HEK293 (cell line): Measurements from ENCODE around the gene FBXO28.

Experiments used
- CTCF ChIA-PET: fragments of 350-600 bp; formaldehyde crosslinking; extraction: SDS; loops from one replicate; lab custom pipeline; 2021; ENCODE audit warnings: antibody characterized with exemption; lab: Yijun Ruan, JAX
- POLR2A ChIA-PET: fragments of 300-600 bp; formaldehyde crosslinking; extraction: SDS; loops from one replicate; lab custom pipeline; 2020; ENCODE audit warnings: antibody characterized with exemption, inconsistent platforms; lab: Yijun Ruan, JAX
- H3K27ac ChIP-seq: fragments of 200-500 bp; sonication (Bioruptor generic); 2 replicates; pipeline ENCODE4 v1.5.1; 2014; ENCODE audit warnings: low read depth, low read length, control low read depth, inconsistent platforms; ENCODE audit errors: extremely low read depth
- H3K36me3 ChIP-seq, 2 experiments: fragments of 200-500 bp in 1 of 2; sonication (Bioruptor generic) in 1 of 2; 1 replicate in 1 of 2; 2 replicates in 1 of 2; pipeline ENCODE4 v1.5.1; 2014 to 2017; ENCODE audit warnings: inconsistent platforms in 2 of 2, low read length in 2 of 2; ENCODE audit not compliant: control insufficient read depth in 2 of 2, insufficient read depth in 1 of 2
- H3K4me1 ChIP-seq: fragments of 200-500 bp; sonication (Bioruptor generic); 2 replicates; pipeline ENCODE4 v1.5.1; 2014; ENCODE audit warnings: mild to moderate bottlenecking, low read length, inconsistent platforms; ENCODE audit not compliant: control insufficient read depth, insufficient read depth
- H3K4me3 ChIP-seq: 2 replicates; pipeline ENCODE4 v1.5.1; 2011; ENCODE audit warnings: low read depth, mild to moderate bottlenecking, control low read depth, low read length, moderate library complexity
- H3K9me3 ChIP-seq: fragments of 200-500 bp; sonication (Bioruptor generic); 2 replicates; pipeline ENCODE4 v1.5.1; 2014; ENCODE audit warnings: low read depth, low read length, inconsistent platforms; ENCODE audit not compliant: control insufficient read depth, insufficient read depth
- ELK4 ChIP-seq: IDR thresholded peaks from 2 replicates; pipeline ENCODE4 v1.6.1; 2011; ENCODE audit warnings: mild to moderate bottlenecking, low read depth, low read length, borderline replicate concordance
- HOXC10 ChIP-seq: sonication (generic); formaldehyde crosslinking; IDR thresholded peaks from 2 replicates; pipeline ENCODE4 v1.8.1; 2023; ENCODE audit warnings: mild to moderate bottlenecking, missing genetic modification reagents
- IKZF3 ChIP-seq: fragments of 450-650 bp; IDR thresholded peaks from 2 replicates; pipeline ENCODE4 v1.5.0; 2018; ENCODE audit warnings: missing biosample characterization, mild to moderate bottlenecking, missing genetic modification characterization, moderate library complexity
- KLF10 ChIP-seq: fragments of 450-650 bp; IDR thresholded peaks from 2 replicates; pipeline ENCODE4 v1.5.1; 2018; ENCODE audit warnings: missing biosample characterization, mild to moderate bottlenecking, missing genetic modification characterization
- KLF16 ChIP-seq: fragments of 450-650 bp; formaldehyde crosslinking; IDR thresholded peaks from 2 replicates; pipeline ENCODE4 v1.5.1; 2017; ENCODE audit warnings: missing biosample characterization, missing genetic modification characterization
- RBAK ChIP-seq: fragments of 450-650 bp; formaldehyde crosslinking; IDR thresholded peaks from 2 replicates; pipeline ENCODE4 v1.5.1; 2016; ENCODE audit warnings: missing biosample characterization, missing genetic modification characterization
- SP7 ChIP-seq: fragments of 450-650 bp; formaldehyde crosslinking; IDR thresholded peaks from 2 replicates; pipeline ENCODE4 v1.5.1; 2016; ENCODE audit warnings: missing biosample characterization, missing genetic modification characterization
- YY1 ChIP-seq: fragments of 450-650 bp; formaldehyde crosslinking; IDR thresholded peaks from 2 replicates; pipeline ENCODE4 v1.5.1; 2018; ENCODE audit warnings: missing biosample characterization, missing genetic modification characterization
- ZBTB1 ChIP-seq: fragments of 450-650 bp; formaldehyde crosslinking; IDR thresholded peaks from 2 replicates; pipeline ENCODE4 v1.5.1; 2016; ENCODE audit warnings: missing biosample characterization, missing genetic modification characterization
- ZBTB48 ChIP-seq: fragments of 450-650 bp; formaldehyde crosslinking; IDR thresholded peaks from 2 replicates; pipeline ENCODE4 v1.5.1; 2016; ENCODE audit warnings: missing biosample characterization, missing genetic modification characterization
- ZBTB7A ChIP-seq: fragments of 450-650 bp; formaldehyde crosslinking; IDR thresholded peaks from 2 replicates; pipeline ENCODE4 v1.5.1; 2016; ENCODE audit warnings: low read depth, missing biosample characterization, missing genetic modification characterization
- ZEB2 ChIP-seq: fragments of 450-650 bp; formaldehyde crosslinking; IDR thresholded peaks from 2 replicates; pipeline ENCODE4 v1.5.1; 2016; ENCODE audit warnings: missing biosample characterization, missing genetic modification characterization
- ZFP3 ChIP-seq: fragments of 450-650 bp; formaldehyde crosslinking; IDR thresholded peaks from 2 replicates; pipeline ENCODE4 v1.5.1; 2016; ENCODE audit warnings: low read depth, missing biosample characterization, missing genetic modification characterization
- ZNF16 ChIP-seq: fragments of 450-650 bp; formaldehyde crosslinking; IDR thresholded peaks from 2 replicates; pipeline ENCODE4 v1.5.1; 2016; ENCODE audit warnings: low read depth, missing biosample characterization, missing genetic modification characterization
- ZNF623 ChIP-seq: fragments of 450-650 bp; formaldehyde crosslinking; IDR thresholded peaks from 2 replicates; pipeline ENCODE4 v1.5.1; 2016; ENCODE audit warnings: missing biosample characterization, missing genetic modification characterization
- ZNF747 ChIP-seq: fragments of 450-650 bp; formaldehyde crosslinking; IDR thresholded peaks from 2 replicates; pipeline ENCODE4 v1.5.1; 2016; ENCODE audit warnings: missing biosample characterization, missing genetic modification characterization
- ZSCAN5A ChIP-seq: fragments of 450-650 bp; formaldehyde crosslinking; IDR thresholded peaks from 2 replicates; pipeline ENCODE4 v1.5.1; 2016; ENCODE audit warnings: missing biosample characterization, missing genetic modification characterization
- TF ChIP-seq, protein P1 (sequence below): fragments of 450-650 bp; formaldehyde crosslinking; IDR thresholded peaks from 2 replicates; pipeline ENCODE4 v1.5.1; 2016; ENCODE audit warnings: missing biosample characterization, missing genetic modification characterization
- TF ChIP-seq, protein P2 (sequence below): fragments of 450-650 bp; formaldehyde crosslinking; IDR thresholded peaks from 2 replicates; pipeline ENCODE4 v1.5.1; 2016; ENCODE audit warnings: missing biosample characterization, missing genetic modification characterization, low read depth

The FBXO28 gene

GRCh38 chr1:224095339-224095738 is 18.6 kb upstream of the FBXO28 start:
- TF ChIP-seq ZBTB1 (tag by site-specific recombination) (no peak), ZNF16 (tag by site-specific recombination) (no peak), KLF16 (tag by site-specific recombination) (no peak), ZNF623 (tag by site-specific recombination) (no peak), ZFP3 (tag by site-specific recombination) (no peak), KLF10 (no peak), YY1 (tag by site-specific recombination) (no peak), SP7 (no peak), ZNF747 (tag by site-specific recombination) (no peak), ZSCAN5A (no peak), IKZF3 (tag by site-specific recombination) (no peak), HOXC10 (no peak), RBAK (no peak), ELK4 (no peak), ZBTB48 (tag by site-specific recombination) (no peak), ZBTB7A (tag by site-specific recombination) (no peak), ZEB2 (tag by site-specific recombination) (no peak)
- TF ChIP-seq, protein P1, sequence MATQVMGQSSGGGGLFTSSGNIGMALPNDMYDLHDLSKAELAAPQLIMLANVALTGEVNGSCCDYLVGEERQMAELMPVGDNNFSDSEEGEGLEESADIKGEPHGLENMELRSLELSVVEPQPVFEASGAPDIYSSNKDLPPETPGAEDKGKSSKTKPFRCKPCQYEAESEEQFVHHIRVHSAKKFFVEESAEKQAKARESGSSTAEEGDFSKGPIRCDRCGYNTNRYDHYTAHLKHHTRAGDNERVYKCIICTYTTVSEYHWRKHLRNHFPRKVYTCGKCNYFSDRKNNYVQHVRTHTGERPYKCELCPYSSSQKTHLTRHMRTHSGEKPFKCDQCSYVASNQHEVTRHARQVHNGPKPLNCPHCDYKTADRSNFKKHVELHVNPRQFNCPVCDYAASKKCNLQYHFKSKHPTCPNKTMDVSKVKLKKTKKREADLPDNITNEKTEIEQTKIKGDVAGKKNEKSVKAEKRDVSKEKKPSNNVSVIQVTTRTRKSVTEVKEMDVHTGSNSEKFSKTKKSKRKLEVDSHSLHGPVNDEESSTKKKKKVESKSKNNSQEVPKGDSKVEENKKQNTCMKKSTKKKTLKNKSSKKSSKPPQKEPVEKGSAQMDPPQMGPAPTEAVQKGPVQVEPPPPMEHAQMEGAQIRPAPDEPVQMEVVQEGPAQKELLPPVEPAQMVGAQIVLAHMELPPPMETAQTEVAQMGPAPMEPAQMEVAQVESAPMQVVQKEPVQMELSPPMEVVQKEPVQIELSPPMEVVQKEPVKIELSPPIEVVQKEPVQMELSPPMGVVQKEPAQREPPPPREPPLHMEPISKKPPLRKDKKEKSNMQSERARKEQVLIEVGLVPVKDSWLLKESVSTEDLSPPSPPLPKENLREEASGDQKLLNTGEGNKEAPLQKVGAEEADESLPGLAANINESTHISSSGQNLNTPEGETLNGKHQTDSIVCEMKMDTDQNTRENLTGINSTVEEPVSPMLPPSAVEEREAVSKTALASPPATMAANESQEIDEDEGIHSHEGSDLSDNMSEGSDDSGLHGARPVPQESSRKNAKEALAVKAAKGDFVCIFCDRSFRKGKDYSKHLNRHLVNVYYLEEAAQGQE (tag by site-specific recombination): no peak
- TF ChIP-seq, protein P2, sequence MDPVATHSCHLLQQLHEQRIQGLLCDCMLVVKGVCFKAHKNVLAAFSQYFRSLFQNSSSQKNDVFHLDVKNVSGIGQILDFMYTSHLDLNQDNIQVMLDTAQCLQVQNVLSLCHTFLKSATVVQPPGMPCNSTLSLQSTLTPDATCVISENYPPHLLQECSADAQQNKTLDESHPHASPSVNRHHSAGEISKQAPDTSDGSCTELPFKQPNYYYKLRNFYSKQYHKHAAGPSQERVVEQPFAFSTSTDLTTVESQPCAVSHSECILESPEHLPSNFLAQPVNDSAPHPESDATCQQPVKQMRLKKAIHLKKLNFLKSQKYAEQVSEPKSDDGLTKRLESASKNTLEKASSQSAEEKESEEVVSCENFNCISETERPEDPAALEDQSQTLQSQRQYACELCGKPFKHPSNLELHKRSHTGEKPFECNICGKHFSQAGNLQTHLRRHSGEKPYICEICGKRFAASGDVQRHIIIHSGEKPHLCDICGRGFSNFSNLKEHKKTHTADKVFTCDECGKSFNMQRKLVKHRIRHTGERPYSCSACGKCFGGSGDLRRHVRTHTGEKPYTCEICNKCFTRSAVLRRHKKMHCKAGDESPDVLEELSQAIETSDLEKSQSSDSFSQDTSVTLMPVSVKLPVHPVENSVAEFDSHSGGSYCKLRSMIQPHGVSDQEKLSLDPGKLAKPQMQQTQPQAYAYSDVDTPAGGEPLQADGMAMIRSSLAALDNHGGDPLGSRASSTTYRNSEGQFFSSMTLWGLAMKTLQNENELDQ: no peak
- TF ChIP-seq, all 188 proteins: peak for 0

GRCh38 chr1:224095867-224096266 is 18.0 kb upstream of the FBXO28 start:
- H3K36me3 ChIP-seq: no peaks in the 10 kb centered on the region
- no peaks in the 10 kb centered on the region; the same call in 1 of the 2 replicates for H3K9me3 ChIP-seq
- H3K4me3 ChIP-seq: no peak overlapping the region
- ChIA-PET CTCF (interaction anchor here (1.2 kb wide), 1 partner anchor 45 kb away, joined by 4 read pairs; no protein-coding TSS in a partner anchor), POLR2A (no interaction called here)
- H3K27ac ChIP-seq: no peak overlapping the region
- TF ChIP-seq IKZF3 (tag by site-specific recombination): no peak
- H3K4me1 ChIP-seq: no peaks in the 10 kb centered on the region

More at GRCh38 chr1:224095339-224095738, 18.6 kb upstream of the FBXO28 start:
- Histone ChIP-seq H3K9me3 (no peaks in the 10 kb centered on the region; the same call in 1 of the 2 replicates), H3K4me3 (no peak overlapping the region), H3K4me1 (no peaks in the 10 kb centered on the region), H3K27ac (no peak overlapping the region), H3K36me3 (no peaks in the 10 kb centered on the region)
- CTCF ChIA-PET: interaction anchor here (1.0 kb wide), 1 partner anchor 11 kb away, joined by 3 read pairs; no protein-coding TSS in a partner anchor
- POLR2A ChIA-PET: no interaction called here
